Measurements from ENCODE around the gene DMD.
"Not testable (repeated sequence)": the region's sequence is repeated elsewhere in the genome, so short reads cannot be mapped to it uniquely, and the experiment has no call there.

Gene DMD

GRCh38 chrX:31523884-31524536 is 1687.3 kb downstream of the DMD start:
- DNase-seq (ENCODE audit: low read depth) = no peak

GRCh38 chrX:31522760-31523159 is 1688.6 kb downstream of the DMD start:
- DNase-seq (ENCODE audit: low read depth) = no peak

DNA sequence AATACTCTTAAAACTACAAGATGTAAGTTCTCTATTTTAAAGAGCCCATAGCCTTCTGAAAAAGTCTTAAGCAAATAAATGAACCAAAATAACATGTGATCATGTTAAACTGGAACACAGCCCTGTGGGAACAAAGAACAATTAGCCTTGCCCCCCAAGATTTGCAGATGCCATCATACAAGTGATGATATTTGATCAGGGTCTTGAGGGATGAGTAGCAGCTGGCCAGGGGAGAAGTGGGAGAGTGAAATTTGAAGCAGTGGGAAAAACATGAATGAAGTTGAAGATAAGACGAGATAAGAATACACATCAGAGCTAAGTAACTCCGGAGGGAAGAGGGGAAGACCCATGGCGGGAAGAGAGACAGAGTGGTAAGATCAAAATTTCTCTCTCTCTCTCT is 1689.4 kb downstream of the DMD start:
- DNase-seq (ENCODE audit: low read depth) = no peak

GRCh38 chrX:31516527-31516926 is 1694.8 kb downstream of the DMD start:
- no peak for DNase-seq (ENCODE audit: low read depth)

DNA sequence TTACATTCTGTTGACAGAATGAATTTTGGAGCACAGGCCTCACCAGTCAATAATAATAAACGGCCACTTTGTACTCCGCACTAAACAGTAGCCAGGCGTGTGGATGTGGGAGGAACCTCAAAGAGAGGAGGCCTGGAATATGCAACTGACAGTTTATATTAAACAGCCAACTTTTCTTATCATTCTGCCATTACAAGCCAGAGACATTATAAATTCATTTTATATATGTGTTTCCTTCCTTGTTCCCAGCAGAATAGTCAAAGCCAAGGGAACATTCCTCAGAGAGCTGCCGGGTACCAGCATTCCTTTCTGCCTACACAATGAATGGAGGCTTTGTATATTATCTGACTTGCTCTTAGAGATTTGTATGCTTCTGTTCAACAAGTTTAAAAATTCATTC is 1703.0 kb downstream of the DMD start:
- DNase-seq (ENCODE audit: low read depth) = no peak

DNA sequence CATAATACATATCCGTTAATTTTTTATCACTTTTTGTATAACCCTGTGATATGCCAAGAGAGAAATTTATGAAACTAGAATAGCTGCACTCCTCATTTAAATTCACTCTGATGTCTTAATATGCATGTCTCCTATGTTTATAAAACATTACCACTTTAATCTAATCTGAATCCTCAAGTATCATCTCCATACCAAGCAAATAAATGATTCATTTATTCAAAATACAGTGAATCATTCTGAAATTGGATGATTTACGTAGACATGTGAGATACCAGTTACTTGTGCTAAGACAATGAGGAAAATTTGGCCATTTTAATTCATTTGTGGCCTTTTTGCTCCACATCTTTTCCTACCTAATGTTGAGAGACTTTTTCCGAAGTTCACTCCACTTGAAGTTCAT is 1704.4 kb downstream of the DMD start:
- DNase-seq (ENCODE audit: low read depth) = no peak

GRCh38 chrX:31506360-31506759 is 1705.0 kb downstream of the DMD start:
- DNase-seq (ENCODE audit: low read depth) = no peak

GRCh38 chrX:31500921-31501320 is 1710.4 kb downstream of the DMD start:
- DNase-seq (ENCODE audit: low read depth) = no peak

GRCh38 chrX:31499109-31499508 is 1712.2 kb downstream of the DMD start:
- DNase-seq (ENCODE audit: low read depth) = no peak

GRCh38 chrX:31497086-31497485 is 1714.3 kb downstream of the DMD start:
- DNase-seq (ENCODE audit: low read depth) = no peak

DNA sequence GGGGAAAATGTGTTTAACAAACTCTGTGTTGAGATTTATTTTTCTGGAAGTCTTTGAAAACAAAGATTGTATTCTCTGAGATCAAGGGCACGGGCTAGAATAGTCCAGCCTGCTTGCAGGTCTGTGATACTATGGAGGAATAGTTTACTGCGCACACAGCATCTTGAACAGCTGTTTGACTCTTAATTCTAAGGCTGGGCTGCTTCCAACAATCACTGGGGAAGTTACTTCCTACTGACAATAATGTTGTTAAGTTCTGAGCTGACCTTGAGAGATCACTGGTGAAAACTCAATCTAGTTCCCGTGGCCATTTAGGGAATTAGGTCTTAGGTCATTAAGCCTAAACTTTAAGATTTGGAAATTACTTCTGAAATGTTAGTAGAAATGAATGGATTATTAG is 1723.4 kb downstream of the DMD start:
- DNase-seq (ENCODE audit: low read depth) = no peak

DNA sequence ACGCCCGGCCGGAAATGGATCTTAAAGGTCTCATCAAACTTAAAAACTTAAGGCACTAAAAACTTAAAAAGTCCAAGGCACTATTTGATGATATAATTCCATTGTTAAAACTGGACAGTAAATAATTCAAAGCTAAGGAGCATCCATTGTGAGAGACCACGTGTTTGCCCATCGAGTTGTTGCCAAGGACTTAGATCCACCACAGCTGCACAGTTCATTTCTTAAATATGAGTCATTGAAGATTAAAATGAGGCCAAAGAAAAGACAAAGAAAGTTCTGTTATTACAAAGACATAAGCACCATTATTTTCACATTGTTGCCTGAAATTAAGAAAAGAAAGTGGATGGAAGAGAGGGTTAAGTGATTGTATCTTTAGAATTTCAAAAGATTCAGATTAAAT is 1728.0 kb downstream of the DMD start:
- peak; percentile 10 for DNase-seq (ENCODE audit: low read depth)

DNA sequence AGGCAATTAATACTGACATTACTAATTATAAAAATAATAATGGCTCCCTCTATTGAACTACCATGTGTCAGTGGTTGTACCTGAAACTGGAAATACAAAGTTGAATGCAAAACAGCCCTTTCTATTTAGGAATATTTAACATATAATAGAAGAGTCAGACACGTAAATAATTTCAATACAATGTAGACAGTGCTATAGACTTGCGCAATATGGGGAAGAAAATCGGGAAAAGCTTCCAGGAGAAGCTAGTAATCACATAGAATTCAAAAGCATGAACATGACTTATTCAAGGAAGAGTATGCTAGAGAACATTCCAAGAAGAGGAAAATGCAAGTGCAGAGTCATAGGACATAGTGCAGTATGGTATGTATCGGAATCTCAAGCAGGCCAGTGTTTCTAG is 1730.7 kb downstream of the DMD start:
- DNase-seq (ENCODE audit: low read depth) = no peak

GRCh38 chrX:31471229-31471628 is 1740.1 kb downstream of the DMD start:
- no peak for DNase-seq (ENCODE audit: low read depth)

GRCh38 chrX:31470753-31471152 is 1740.6 kb downstream of the DMD start:
- not testable (repeated sequence) for DNase-seq (ENCODE audit: low read depth)

DNA sequence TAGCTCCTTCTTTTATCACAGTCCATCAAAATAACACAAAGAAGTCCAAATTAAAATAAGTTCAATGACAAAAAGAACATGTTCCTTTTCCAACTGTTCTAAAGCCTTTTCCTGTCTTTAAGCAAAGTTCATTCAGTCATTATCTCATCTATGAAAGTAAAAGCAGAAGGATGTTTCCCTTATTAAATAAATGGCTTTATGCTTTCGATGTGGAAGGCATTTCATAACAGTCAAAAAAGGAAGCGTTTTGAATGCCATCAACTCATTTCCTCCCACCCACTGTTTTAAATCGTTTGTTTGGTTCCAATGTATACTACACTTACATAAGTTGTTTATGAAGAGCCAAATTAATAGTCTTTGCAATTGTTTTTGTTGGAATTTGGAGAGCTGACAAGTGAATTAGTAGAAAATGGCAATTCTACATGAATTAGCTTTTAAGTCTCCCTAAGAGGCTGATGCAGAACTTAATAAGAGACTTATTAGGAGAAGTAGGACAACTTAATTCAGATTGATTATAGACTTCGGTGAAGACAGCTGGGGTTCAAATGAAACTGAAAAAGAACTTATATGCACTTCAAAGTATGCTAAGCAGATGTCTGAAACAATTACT is 1746.9 kb downstream of the DMD start:
- no peak for DNase-seq (ENCODE audit: low read depth)

- DNase-seq (ENCODE audit: low read depth) = no peak
Observed at GRCh38 chrX:31461266-31461665, 1750.1 kb downstream of the DMD start.

- no peak for DNase-seq (ENCODE audit: low read depth)
Observed at GRCh38 chrX:31459361-31459760, 1752.0 kb downstream of the DMD start.

DNA sequence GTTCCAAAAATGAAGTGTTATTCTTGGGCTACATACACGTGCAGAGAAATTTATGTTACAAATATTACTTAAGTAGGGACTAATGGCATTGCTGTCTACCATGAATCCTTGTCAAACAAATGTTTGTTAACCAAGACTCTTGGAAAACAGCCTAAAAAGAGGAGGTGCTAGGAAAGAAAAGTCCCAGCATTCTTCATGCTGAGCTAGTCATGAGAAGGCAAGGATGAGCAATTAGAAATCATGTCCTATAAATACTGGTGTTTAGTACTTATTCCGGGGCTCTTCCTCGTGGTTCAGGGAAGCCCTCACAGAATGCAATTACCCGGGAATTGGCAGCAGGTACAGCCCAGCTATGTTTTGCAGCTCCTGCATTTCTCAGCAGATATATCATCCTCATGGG is 1761.4 kb downstream of the DMD start:
- no peak for DNase-seq (ENCODE audit: low read depth)

GRCh38 chrX:31449081-31449480 is 1762.3 kb downstream of the DMD start:
- DNase-seq (ENCODE audit: low read depth) = no peak

DNA sequence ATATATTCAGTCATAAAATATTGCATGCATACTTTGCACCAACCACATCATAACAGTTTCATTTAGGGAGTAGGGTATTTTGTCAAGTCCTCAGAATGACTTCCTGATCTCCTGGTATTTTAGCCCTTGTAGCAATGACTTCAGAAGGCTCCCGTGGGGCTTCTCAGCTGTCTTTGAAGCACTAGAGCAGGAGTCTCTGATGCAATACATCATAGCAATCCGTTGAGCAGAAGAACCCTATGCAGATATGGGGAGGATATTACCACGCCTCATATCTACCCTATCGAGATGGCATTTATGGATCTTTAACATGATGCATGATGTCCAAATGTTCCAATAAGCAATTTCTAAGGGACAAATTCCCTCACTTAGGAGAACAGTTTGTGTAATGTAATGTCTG is 1765.8 kb downstream of the DMD start:
- DNase-seq (ENCODE audit: low read depth) = no peak

GRCh38 chrX:31443654-31444053 is 1767.7 kb downstream of the DMD start:
- no peak for DNase-seq (ENCODE audit: low read depth)

DNA sequence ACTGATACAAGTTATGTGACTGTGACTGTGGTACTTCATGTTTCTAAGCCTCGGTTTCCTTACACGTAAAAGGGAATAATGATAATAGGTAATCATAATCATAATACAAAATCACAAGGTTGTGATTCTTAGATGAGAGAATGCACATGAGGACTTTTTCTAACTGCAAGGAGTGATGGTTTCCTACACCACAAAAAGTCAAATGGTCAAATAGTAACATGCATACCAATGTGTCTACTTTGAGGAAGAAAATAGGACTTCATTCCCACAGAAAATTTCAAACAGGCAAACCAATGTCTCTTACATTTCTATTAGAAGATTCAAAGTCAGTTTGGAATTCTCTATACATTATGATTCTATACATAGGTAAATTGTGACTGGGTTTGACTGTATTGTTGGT is 1770.8 kb downstream of the DMD start:
- no peak for DNase-seq (ENCODE audit: low read depth)

DNA sequence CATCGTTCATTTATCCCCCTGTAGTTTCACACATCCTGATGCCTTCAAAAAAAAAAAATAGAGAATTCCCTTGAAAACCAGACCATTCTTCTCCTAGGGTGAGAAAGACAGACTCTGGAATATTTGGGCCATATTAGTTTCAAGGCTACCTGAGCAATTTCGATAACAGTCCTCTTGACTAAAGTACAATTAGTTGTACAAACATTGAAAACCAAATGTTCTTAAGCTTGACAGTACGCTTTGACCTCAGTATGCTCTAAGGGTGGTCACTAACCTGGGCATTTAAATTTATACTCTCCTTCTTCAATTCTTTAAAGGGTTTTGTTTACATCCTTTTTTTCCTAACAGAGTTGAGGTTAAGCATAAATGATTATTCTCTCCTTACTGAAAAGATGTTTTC is 1774.9 kb downstream of the DMD start:
- no peak for DNase-seq (ENCODE audit: low read depth)
